ENCODE measurements around the gene CCNI2. TPM values are rescaled to one million over a fixed set of nuclear protein-coding genes. Genes with fewer than 3 reads are reported as not detected.

Gene CCNI2
- total and polyA plus RNA-seq, 3 donors from 2014 or later = 1.1 to 4.5 (median 2.7) TPM

- peaks cover 3% of the 10 kb centered on the region for H3K4me1 ChIP-seq
- no peak overlapping the region for H3K27ac ChIP-seq
- 71 to 84% methylated on average over 10 of the region's 10 CpGs for WGBS, 2 donors
- H3K36me3 ChIP-seq (ENCODE audit: low read depth, missing control alignments) = no peaks in the 10 kb centered on the region
- H3K4me3 ChIP-seq = no peak overlapping the region
- no peaks in the 10 kb centered on the region for H3K27me3 ChIP-seq
- intact Hi-C loops (cut with DNase I; ENCODE audit: low total_unique reads) = no loop called here
- no peaks in the 10 kb centered on the region for H3K9me3 ChIP-seq
- no peak for DNase-seq
- TF ChIP-seq POLR2A (IDR thresholded peaks at IDR 0.05) (no peak), CTCF (IDR thresholded peaks at IDR 0.05) (no peak)
Measured at GRCh38 chr5:132748522-132749000, 1.3 kb downstream of the CCNI2 start.

- no peak overlapping the region for H3K4me3 ChIP-seq
- WGBS, 2 donors = 96 to 100% methylated on average over 1 to 2 of the region's 2 CpGs
- intact Hi-C loops (cut with DNase I; ENCODE audit: low total_unique reads) = no loop called here
- peaks cover 3% of the 10 kb centered on the region for H3K4me1 ChIP-seq
- TF ChIP-seq CTCF (IDR thresholded peaks at IDR 0.05) = no peak
- H3K36me3 ChIP-seq (ENCODE audit: low read depth, missing control alignments) = no peaks in the 10 kb centered on the region
- no peak for DNase-seq
- no peak overlapping the region for H3K27ac ChIP-seq
- H3K9me3 ChIP-seq = no peaks in the 10 kb centered on the region
- H3K27me3 ChIP-seq = no peaks in the 10 kb centered on the region
Measured at GRCh38 chr5:132749506-132749905, 2.3 kb downstream of the CCNI2 start.

- H3K9me3 ChIP-seq = no peaks in the 10 kb centered on the region
- intact Hi-C loops (cut with DNase I; ENCODE audit: low total_unique reads) = no loop called here
- 83 to 88% methylated on average over 10 of the region's 10 CpGs for whole genome bisulfite sequencing, 2 donors
- no peak overlapping the region for H3K4me3 ChIP-seq
- no peak for TF ChIP-seq CTCF (IDR thresholded peaks at IDR 0.05)
- no peak for TF ChIP-seq POLR2A (IDR thresholded peaks at IDR 0.05)
- H3K27me3 ChIP-seq = no peaks in the 10 kb centered on the region
- no peaks in the 10 kb centered on the region for H3K36me3 ChIP-seq (ENCODE audit: low read depth, missing control alignments)
- H3K4me1 ChIP-seq = peaks cover 3% of the 10 kb centered on the region
- DNase-seq = no peak
- H3K27ac ChIP-seq = no peak overlapping the region
Measured at GRCh38 chr5:132750471-132751230, 3.4 kb downstream of the CCNI2 start.

- Histone ChIP-seq H3K4me3 (no peak overlapping the region), H3K4me1 (peaks cover 3% of the 10 kb centered on the region), H3K27me3 (no peaks in the 10 kb centered on the region), H3K36me3 (ENCODE audit: low read depth, missing control alignments) (no peaks in the 10 kb centered on the region), H3K27ac (no peak overlapping the region), H3K9me3 (no peaks in the 10 kb centered on the region)
- intact Hi-C loops (cut with DNase I; ENCODE audit: low total_unique reads) = no loop called here
- WGBS, 2 donors = 51 to 54% methylated on average over 7 of the region's 7 CpGs
- DNase-seq = peak; percentile 92
- TF ChIP-seq CTCF (IDR thresholded peaks at IDR 0.05) (no peak), POLR2A (IDR thresholded peaks at IDR 0.05) (no peak)
Measured at GRCh38 chr5:132751444-132751843, 4.2 kb downstream of the CCNI2 start.

Measured in testis (tissue), 3 donors.